Activated CD8-positive, alpha-beta memory T cell treated with anti-CD3 and anti-CD28 coated beads, Interleukin-2, amount 50 U/mL, for 24 hours (primary cell): Measurements from ENCODE around the gene CHRND.

Source experiments
- DNase-seq: peaks from one replicate; pipeline ENCODE4 v3.0.0-alpha.2; 2020; ENCODE audit errors: extremely low read depth

Gene CHRND

DNA sequence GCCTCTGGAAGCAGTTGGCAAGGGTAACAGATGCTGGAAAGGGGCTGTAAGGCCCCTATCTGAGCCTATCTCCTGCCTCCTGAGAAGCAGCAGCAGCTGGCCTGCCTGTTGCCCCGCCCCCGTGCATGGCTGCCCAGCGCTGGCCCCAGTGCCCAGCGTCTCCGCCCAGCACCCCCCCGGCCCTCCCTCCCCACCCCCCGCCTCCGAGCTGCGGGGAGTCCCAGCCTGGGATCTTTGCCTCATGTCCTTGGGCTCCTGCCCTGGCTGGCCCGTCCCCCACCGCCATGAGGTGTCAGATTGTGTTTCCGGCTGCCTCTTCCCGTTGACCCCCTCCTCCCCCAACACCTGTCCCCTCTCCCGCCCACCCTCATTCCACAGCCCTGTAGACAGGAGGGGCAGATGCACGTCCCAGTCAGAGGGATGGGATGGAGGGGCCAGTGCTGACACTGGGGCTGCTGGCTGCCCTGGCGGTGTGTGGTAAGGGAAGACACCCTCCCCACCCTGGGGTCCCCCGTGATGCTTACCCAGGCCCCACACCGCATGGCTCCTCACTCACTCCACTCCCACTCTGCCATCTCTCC is at the start of gene CHRND:
CHRND (plus strand) TSS at position 370 of the 581 bp plus-strand sequence; CDS start at position 426, 56 bp downstream.
- no peak for DNase-seq

- DNase-seq = no peak
Measured at GRCh38 chr2:232476791-232477190, 49.2 kb upstream of the CHRND start.

DNA sequence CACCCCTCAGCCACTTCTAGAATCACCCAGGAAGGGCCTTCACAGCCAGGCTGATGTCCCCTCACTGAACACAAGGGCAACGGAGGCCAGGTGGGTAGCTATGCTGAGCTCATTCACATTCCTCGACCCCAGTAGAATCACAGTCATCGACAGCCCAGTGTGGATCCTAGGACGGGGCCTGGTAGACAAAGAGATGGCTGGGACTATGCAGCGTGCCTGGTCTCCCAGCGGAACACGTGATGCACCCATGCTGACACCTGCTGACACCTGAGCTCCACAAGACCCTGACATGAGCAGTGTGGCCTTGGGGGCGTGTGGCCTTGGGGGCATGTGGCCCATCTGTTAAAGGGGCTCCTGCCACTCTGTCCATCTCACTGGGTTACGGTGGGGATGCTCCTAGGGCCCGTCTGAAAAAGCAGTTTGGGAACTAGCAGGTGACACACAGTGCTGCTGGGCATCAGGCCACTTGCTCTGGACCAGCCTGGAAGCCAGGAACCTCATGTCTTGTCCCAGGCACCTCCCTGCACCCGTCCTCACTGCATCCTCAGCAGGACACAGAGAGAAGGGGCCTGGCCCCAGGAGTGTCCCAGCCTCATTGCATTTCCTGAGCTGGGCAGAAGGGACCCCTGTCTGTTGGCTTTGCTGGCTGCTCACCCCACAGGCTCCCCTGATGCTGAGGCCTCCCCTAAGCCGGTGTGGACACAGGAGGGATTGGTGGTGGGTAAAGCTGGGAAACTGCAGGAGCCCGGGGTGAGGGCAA is 48.0 kb upstream of the CHRND start:
- no peak for DNase-seq

- no peak for DNase-seq
Measured at GRCh38 chr2:232478571-232479340, 47.2 kb upstream of the CHRND start.

DNA sequence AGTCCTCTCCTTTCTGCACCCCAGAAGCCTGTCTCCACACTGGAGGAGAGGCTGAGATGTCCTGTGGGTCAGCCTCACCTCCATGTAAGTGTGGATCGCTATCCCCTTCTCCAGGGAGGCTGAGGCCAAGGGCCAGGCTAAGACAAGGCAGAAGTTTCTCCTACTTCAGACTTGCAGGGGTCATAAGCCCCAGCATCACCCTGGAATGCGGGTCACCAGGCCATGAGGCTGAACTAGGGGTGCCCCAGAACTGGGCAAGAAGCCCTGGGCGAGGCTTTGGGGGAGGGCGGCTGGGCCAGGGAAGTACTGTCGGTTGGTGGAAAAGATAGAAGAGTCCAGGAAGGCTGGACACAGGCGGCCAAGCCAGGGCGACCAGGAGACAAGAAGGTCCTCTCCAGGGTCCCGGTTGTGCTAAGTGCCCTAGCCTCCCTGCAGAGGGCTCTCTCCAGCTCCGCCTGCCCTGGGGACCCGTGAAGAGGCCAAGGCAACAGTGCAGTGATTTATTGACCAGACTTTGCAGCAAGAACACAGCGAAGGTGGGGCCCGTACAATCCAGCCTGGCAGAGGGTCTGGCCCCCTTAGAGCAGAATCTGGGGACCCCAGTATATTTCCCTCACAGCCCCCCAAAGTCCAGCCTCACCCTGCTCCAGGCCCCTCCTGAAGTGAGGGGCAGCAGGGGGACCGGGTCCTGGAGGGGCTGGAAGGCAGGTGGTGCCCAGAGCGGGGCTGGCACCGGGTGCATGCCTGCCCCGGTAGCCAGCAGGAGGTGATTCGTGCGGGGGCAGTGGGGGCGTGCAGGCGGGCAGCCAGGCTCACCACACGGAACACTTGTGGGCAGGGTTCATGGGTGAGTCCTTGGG is 46.4 kb upstream of the CHRND start:
- no peak for DNase-seq

DNA sequence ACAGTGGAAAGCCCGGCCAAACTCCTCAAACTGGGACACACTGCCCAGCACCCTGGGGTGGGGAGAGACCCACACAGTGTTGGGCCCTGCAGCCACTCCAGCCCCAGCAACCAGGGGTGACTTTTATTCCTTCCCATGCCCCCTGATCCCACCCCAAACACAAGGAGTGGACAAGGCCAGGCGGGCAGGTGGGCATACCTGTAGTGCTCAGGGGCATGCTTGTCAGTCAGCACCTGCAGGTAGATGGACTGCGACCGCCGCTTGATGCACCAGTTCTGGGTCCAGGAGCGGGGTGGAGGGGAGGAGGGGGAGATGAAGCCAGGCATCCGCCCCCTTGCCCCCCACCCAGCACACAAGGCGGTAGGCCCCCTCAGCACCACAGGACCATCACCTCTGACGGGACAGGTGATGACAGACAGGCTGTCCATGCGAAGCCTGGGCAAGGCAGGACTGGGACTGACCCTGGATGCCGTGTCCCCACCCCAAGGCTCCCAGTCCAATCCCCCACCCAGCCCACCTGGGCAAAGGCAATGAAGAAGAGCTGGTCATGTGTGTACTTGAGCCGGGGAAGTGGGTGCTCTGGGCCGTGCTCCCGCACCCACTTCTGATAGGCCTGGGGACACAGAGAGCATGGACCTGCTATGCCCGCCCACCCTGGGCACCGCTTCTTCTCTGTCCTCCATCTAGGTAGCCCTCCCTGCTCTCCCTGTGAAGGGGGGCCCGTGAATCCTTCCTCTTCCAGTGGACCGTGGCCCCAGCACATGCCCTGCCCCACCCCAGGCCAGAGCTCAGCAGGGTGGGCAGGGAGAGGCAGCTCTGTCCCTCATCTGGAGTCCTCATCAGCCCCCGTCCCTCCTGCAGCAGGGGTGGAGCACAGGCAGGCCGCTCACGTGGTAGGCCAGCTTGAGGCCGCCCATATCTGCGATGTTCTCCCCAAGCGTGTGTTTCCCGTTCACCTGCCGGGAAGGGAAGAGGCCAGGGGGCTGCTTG is 45.5 kb upstream of the CHRND start:
- no peak for DNase-seq

- DNase-seq = no peak
Measured at GRCh38 chr2:232481322-232482140, 44.4 kb upstream of the CHRND start.

DNA sequence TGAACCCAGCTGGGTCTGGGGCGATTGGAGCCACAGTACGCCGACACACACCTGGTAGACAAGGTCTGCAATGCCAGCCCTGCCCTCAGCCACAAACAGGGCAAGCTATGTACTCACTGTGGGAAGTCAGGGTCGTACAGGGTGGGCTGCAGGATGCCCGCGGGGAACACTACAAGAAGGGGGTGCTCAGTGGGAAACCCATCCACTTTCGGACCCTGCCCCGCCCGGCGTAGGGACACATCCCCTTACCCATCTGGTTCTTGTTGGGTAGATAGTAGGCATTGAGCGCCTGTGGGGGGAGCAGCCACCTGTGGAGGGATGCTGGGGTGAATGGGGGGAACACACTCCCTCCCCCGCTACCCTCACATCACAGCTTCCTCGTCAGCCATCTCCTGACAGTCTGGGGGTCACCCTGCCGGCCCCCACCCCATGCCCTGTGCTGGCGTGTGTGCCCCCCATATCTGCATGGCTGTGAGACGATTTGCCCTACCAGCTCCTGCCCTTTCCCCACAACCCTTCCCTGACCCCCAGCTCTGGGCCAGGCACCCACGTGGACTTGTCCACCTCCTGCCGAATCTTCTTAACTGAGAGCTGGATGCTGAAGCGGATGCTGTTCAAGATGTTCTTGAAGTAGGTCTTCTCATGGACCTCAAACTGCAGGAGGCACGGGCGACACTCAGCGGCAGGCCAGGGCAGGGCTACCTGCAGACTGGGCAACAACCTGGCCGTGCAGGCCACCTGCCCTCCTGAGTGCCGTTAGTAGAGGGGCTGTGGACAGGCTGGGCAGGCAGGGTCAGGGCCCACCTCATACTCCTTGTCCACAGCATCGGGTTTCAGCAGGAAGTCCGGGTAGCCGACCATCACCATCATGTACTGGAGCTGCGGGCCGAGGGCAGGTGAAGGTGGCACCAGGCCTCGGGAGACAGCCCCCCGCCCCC is 43.4 kb upstream of the CHRND start:
- no peak for DNase-seq

- DNase-seq = no peak
Measured at GRCh38 chr2:232483311-232483922, 42.5 kb upstream of the CHRND start.

DNA sequence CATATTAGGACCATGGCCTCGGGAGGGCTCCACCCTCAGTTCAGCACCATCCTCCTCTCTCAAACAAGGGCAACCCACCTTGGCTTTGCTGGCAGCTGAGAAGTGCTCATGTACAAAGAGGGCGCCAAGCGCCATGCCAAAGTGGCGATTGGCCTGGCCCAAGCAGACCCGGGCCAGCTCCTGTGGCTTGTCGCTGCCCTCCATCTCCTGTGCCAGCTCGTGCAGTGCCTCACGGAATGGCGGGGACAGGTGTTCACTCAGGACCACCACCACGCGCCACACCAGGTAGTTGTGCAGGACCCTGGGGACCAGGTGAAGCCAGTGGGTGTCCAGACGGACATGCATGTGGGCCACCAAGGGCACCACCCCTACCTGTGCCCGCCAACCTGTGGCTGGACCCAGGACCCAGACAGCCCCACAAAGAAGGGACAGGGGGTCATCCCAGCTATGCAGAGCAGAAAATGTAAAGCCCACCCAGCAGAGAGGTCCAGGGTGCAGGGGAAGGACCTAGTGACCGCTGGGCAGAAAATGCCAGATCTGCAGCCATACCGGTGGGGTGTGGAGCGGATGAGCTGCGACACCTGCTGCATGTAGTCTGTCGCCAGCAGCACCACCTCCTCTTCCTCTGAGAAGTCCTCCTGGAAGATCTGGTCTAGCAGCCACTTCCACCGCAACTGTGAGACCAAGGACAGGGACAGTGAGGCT is 41.9 kb upstream of the CHRND start:
- DNase-seq = no peak

DNA sequence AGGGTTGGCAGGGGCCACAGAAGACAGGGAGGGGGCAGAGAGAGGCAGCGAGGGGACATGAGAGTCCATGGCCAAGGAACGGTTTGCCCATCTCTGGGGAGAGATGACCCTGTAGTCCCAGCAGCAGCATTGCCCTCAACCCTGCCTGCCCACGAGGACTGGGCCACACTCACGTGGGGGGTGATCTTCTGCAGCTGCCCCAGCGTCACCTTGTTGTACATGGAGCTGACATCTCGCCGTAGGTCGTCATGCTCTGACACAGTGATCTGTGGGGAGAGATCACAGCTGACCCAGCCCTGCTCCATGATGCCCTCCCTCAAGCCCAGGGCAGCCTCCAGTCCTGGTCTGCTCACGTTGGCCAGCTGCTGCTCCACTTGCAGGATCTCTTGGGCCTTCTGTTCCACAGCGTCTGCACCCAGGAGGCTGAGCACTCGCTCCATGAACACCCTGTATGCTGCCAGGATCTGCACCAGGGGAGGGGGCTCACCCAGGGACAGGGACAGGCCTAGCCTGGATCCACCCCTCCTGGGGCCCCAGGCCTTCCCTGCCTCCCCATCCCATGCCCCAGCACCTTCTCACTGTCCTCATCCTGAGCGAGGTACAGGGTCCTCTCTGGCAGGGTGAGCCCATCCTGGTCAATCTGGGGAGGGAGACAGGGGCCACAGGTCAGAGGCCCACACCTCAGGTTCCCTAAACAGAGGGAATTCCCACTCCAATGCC is 41.2 kb upstream of the CHRND start:
- DNase-seq = no peak

GRCh38 chr2:232485348-232485756 is 40.6 kb upstream of the CHRND start:
- DNase-seq = no peak

DNA sequence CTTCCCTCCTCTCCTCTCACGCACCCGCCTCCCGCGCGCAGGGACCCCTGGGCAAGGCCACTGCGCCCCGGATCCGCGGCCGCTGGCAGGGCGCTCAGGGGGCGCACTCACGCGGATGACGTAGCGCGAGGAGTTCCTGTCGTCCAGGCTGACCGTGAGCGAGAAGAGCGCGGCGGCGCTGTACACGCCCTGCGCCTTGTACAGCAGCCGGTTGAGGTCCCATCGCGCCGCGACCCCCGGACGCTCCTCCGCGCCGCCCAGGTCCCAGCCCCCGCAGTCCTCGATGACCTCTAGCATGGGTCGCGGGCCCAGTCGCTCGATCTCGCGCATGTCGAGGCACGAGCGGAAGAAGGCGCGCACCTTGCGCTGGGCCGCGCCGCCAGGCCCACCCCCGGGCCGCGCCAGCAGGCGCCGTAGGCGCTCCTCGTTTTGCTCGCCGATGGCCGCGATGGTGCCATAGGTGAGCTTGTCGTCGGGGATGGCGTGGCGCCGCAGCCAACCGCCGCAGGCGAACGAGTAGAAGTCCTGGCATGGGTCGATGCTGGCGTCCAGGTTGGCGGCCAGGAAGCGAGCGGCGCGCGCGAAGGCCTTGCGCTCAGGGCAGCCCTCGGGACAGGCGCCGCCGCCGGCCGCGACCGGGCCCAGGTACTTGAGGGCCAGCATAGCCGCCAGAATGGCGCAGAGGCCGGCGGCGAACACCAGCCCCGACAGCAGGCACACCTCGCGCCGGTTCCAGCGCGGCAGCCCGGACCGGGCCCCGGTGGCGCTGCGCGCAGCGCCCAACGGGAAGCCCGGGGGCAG is 40.0 kb upstream of the CHRND start:
- no peak for DNase-seq

GRCh38 chr2:232486558-232487384 is 39.2 kb upstream of the CHRND start:
- DNase-seq = no peak
